GM12874 (cell line): ENCODE data around the gene CBFA2T2.

Experiments used
- CTCF ChIP-seq: IDR thresholded peaks from 2 replicates; pipeline ENCODE4 v1.5.1; 2011; ENCODE audit warnings: low read depth, mild to moderate bottlenecking, control low read depth, low read length, moderate library complexity; ENCODE audit not compliant: insufficient read depth

The CBFA2T2 gene

GRCh38 chr20:33490023-33490933, at the start of gene CBFA2T2:
CBFA2T2 (plus strand) TSS chr20:33490096; CDS start chr20:33490268, 172 bp downstream.
- TF ChIP-seq CTCF, result no peak

GRCh38 chr20:33441142-33441955, 48.5 kb upstream of the CBFA2T2 start:
- no peak for TF ChIP-seq CTCF

- no peak for TF ChIP-seq CTCF
These were observed 47.5 kb upstream of the CBFA2T2 start for GRCh38 chr20:33442136-33443005.

- TF ChIP-seq CTCF, result no peak
These were observed 46.8 kb upstream of the CBFA2T2 start for GRCh38 chr20:33443006-33443511.

GRCh38 chr20:33443512-33444239, 46.2 kb upstream of the CBFA2T2 start, which contains the start of gene SNTA1:
SNTA1 (minus strand) TSS chr20:33443763; CDS start chr20:33443620, 143 bp downstream.
- no peak for TF ChIP-seq CTCF

- no peak for TF ChIP-seq CTCF
These were observed 44.9 kb upstream of the CBFA2T2 start for GRCh38 chr20:33444797-33445560.
